ENCODE results near the gene PAM.
A peak's percentile ranks its signal among the peaks of the same experiment; 100 is the strongest.

PAM gene

DNA sequence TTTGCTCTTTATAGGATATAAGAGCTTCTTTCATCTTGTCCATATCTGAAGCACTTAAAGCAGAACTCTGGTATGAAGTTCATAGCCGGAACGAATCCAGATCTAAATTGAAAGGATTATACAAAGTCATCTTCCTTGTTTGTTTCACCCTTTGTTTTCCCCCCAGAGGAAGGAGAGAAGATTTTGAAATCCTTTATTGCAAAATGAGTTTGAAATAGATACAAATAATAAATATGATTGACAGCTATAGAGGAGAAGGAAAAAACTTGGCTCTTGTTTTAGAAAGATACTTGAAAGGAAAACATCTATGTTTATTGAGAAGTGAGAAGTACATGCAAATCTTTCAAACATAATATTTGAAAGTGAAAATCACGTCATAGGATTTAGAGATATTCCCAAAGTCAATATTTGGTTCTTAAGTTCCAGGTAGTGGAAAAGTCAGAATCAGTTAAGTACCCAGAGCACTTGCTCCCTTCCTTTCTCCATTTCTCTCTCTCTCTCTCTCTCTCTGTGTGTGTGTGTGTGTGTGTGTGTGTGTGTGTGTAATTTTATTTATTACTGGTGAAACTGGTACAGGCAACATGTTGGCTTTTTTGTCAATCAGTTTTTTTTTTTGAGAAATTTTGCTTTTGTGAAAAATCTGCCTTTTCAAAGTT is 27.2 kb downstream of the PAM start:
- DNase-seq = no peak

DNA sequence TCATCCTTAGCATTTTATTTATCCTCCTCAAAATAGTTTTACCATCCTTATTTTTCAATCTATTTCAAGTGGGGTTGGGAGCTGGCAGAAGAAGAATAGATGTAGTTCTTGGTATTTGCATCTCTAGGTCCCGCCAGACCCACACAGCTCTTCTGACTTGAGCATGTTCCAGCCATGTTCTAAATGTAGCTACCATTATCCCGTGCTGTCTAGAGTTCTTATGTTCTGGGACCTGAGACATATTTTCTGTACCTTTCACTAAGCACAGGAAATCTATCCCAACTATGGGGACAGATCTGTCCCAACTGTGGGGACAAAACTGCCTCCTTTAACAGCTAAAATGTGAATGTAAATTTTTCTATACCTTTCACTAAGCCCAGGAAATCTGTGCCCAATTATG is 32.0 kb downstream of the PAM start:
- DNase-seq = no peak

- DNase-seq = no peak
Measured at GRCh38 chr5:102788788-102789187, 33.7 kb downstream of the PAM start.

- DNase-seq = no peak
Measured at GRCh38 chr5:102789469-102789868, 34.4 kb downstream of the PAM start.

GRCh38 chr5:102790748-102791147 is 35.6 kb downstream of the PAM start:
- no peak for DNase-seq

GRCh38 chr5:102792705-102793104 is 37.6 kb downstream of the PAM start:
- DNase-seq = no peak

DNA sequence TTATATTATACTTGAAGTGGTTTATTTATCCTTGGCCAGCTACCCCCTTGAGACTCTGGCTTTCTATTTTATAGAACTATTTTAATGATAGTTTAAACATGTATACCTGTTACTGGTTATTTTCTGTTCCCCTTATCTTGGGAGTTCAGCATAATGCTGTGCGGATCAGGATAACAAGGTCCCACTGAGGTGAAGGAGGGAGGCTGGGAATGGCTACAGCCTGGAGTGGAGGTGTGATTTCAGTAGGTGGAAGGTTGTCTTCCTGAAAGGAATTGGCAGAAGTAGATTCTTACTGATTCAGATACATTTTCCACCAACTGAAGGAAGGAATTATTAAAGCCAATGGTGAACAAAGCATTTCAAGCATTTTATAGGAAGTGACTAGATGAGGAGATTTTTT is 38.9 kb downstream of the PAM start:
- DNase-seq = no peak

GRCh38 chr5:102794677-102795331 is 39.7 kb downstream of the PAM start:
- DNase-seq = no peak

DNA sequence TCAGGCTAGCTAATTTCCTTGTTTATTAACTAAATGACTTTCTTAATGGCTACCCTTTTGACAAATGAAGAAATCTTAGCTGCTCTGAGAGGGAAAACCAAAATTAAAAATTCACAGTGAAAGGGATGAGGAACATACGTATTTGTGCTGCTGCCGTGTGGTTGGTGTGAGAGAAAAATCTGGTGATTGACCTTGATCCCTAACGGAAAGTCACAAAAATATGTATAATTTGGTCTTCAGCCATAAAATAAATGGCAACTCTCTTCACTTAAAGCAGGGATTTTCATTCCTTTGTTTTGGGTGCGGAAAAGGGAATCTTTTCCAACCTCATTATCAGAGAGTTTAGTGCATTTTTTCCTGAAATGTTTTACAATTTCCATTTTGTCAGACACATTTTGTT is 40.4 kb downstream of the PAM start:
- DNase-seq = no peak

DNA sequence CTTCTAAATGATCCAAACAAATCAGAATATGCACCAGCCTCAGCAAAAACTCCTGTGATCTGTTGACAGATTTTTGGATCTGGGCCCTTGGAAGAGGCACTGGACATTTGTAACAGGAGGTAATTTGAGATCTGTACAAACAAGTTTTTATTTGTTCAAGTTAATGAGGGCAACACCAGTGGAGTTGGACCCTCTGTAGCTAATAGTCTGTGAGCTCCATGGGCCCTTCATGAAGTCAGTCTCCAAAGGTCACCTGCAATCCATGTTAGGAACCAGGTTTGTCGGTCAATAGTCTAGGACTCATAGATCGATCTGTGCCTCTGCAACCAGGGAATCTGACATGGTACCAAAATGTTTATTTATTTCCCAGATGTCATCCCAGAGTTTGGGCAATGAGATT is 40.9 kb downstream of the PAM start:
- DNase-seq = peak; percentile 42

- DNase-seq = no peak
Measured at GRCh38 chr5:102796498-102796897, 41.4 kb downstream of the PAM start.

DNA sequence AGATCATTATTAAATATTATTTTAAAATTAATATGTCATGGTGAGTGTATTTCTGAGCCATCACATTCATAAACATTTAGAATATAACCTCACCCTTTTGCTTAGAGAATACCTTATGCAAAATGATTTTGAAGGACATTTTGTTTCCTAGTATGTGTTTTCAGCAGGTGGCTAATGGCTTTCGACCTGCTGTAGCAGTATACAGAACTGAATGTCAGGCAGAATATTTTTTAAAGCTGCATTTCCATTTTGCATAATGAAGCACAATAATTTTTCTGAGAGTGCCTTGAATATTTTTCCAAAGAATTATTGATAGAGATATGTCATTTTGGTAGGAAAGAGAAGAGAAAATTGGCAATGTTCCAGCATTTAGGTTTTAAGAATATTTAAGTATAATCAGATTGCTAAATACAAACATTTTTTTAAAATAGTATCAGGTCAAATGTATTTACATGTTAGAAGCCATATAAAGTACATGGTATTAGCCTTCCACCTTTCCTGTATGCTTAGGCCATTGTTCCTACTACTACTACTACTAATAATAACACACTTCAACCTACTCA is 42.3 kb downstream of the PAM start:
- DNase-seq = no peak

GRCh38 chr5:102798104-102798785 is 43.1 kb downstream of the PAM start:
- no peak for DNase-seq

GRCh38 chr5:102799017-102799416 is 43.9 kb downstream of the PAM start:
- DNase-seq = no peak

DNA sequence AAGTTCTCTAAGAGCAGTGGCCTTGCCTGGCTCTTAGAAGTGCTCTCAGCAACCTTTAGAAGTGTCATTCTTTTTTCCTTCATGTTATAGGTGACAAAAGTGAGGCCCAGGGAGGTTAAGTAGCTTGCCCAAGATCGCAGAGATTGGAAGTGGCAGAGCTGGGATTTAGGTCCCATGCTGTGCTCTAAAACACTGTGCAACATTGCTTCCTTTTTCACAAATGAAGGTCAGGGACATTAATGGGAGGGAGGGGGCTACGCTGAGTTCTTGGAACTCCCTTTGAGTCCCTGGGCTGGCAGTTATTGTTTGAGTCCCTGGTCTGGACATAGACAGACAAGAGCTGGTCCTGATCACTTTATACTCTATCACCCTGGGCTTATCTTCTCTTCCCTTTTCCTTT is 45.3 kb downstream of the PAM start:
- no peak for DNase-seq

DNA sequence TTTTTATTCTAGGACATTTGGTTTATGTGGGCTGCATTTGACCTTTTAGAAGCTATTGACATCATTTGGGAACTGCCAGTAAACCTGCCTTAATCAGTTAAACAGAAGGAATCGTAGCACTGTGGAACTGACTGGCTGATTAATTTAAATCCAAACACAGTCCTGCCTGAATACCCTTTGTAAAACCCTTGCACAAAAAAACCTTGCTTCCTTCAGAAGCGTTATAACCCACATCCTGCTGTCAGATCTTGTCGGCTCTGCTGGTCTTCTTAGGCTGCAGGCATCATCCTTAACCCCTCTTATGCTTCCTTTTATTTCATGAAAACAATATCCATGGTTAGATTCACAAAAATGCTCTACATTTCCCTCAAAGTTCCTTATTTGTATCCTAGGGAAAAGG is 46.3 kb downstream of the PAM start:
- DNase-seq = no peak

- DNase-seq = no peak
Measured at GRCh38 chr5:102802708-102803458, 47.8 kb downstream of the PAM start.

GRCh38 chr5:102807878-102808502 is 52.9 kb downstream of the PAM start:
- DNase-seq = no peak

- no peak for DNase-seq
Measured at GRCh38 chr5:102809033-102809432, 53.9 kb downstream of the PAM start.

DNA sequence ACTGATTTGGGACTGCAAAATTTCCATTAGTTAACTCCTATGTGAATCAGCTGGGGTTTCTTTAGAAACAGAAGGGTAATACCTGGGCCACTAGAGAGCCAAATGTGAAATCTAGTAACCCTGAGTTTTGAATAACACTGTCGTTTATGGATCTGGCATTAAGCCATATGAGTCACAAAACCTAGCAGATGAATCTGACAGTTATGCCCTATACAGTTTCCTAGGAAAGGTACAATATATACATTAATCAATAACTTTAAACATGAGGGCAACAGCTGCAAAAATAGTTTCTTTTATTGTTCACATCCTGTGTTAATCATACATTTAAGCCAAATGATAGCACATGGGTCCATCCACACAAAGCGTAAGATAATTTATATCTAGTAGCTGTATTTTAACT is 56.9 kb downstream of the PAM start:
- DNase-seq = no peak

GRCh38 chr5:102813740-102814139 is 58.6 kb downstream of the PAM start:
- DNase-seq = no peak

DNA sequence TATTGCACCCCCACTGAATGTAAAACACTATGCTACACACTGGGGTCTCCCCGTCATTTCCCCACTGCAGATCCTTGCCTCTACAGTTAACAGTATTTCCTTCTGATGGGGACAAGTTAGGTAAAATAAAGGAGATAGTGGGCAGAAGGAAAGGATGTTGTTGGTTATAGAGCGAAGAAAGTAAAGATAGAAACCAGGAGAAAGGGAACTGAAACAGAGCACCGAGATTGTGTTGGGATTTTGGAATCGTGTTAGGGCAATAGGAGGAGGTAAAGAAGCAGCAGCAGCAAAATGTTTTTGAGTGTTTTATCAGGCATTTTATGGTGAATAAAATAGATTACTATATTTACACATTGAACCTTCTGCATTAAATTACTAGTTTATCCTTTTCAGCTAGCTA is 60.0 kb downstream of the PAM start:
- no peak for DNase-seq
